Medulla oblongata (tissue), 1 donor: ENCODE data around the gene SCAF4.

Experiments
- DNase-seq: peaks from one replicate; pipeline ENCODE4 v3.0.0-alpha.2; 2015; ENCODE audit errors: extremely low spot score

Gene SCAF4

GRCh38 chr21:31713973-31714740 lies 17.8 kb downstream of the SCAF4 start:
- DNase-seq: no peak

GRCh38 chr21:31713115-31713514 lies 18.8 kb downstream of the SCAF4 start:
- DNase-seq: no peak

GRCh38 chr21:31711745-31712285 lies 20.1 kb downstream of the SCAF4 start:
- no peak for DNase-seq

- no peak for DNase-seq
Observed at GRCh38 chr21:31711326-31711725, 20.6 kb downstream of the SCAF4 start.

- DNase-seq: no peak
Observed at GRCh38 chr21:31710586-31710985, 21.3 kb downstream of the SCAF4 start.

GRCh38 chr21:31708541-31708940 lies 23.4 kb downstream of the SCAF4 start:
- DNase-seq: no peak

- no peak for DNase-seq
Observed at GRCh38 chr21:31707499-31707898, 24.4 kb downstream of the SCAF4 start.

- DNase-seq: no peak
Observed at GRCh38 chr21:31706562-31706961, 25.4 kb downstream of the SCAF4 start.

- DNase-seq: no peak
Observed at GRCh38 chr21:31700040-31700439, 31.9 kb downstream of the SCAF4 start.

GRCh38 chr21:31698461-31698860 lies 33.5 kb downstream of the SCAF4 start:
- no peak for DNase-seq

GRCh38 chr21:31696424-31696823 lies 35.5 kb downstream of the SCAF4 start:
- DNase-seq: no peak

GRCh38 chr21:31693222-31693621 lies 38.7 kb downstream of the SCAF4 start:
- no peak for DNase-seq

GRCh38 chr21:31688603-31689368 lies 43.1 kb downstream of the SCAF4 start:
- DNase-seq: no peak

GRCh38 chr21:31687108-31687507 lies 44.8 kb downstream of the SCAF4 start:
- no peak for DNase-seq

GRCh38 chr21:31686272-31686915 lies 45.5 kb downstream of the SCAF4 start:
- no peak for DNase-seq

GRCh38 chr21:31684918-31685317 lies 47.0 kb downstream of the SCAF4 start:
- no peak for DNase-seq

- no peak for DNase-seq
Observed at GRCh38 chr21:31683029-31683428, 48.9 kb downstream of the SCAF4 start.

- no peak for DNase-seq
Observed at GRCh38 chr21:31682620-31683019, 49.3 kb downstream of the SCAF4 start.

GRCh38 chr21:31678478-31678877 lies 53.4 kb downstream of the SCAF4 start:
- DNase-seq: no peak

GRCh38 chr21:31677047-31677446 lies 54.9 kb downstream of the SCAF4 start:
- no peak for DNase-seq

GRCh38 chr21:31675960-31676359 lies 56.0 kb downstream of the SCAF4 start:
- DNase-seq: no peak

GRCh38 chr21:31675318-31675717 lies 56.6 kb downstream of the SCAF4 start:
- DNase-seq: no peak
